ENCODE results near the gene FSHR.

The FSHR gene

DNA sequence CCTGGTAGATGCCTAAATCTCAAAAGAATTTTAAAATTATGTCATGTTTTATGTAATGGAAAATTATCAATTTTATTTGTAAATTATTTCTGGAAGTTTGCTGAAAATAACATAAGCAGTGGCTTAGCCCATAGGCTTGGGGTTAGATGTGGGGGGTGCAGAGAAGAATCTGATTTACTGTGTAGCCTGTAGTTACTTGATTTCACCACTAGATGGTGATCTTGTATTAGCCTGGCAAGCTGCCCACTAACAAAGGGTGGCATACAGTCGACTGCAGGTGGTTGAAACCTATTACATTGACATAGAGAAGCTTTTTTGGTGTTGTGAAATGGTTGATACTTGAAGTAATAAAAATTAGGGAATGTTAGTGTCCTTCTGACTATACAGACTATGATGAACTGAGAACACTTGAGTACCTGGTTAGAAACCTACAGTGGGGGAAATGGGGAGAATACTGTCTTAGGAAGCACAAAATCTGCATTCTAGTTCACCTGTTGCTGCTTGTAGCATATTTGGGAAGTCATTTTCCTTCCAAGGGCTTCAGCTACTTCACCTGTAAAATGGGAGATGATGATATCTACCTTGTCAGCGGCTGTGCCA, 207.8 kb downstream of the FSHR start:
- Histone ChIP-seq H3K4me1 (ENCODE audit: low read length) (peaks cover 8% of the 10 kb centered on the region), H3K79me2 (ENCODE audit: low read length) (no peaks in the 10 kb centered on the region), H3K36me3 (replicated peaks; ENCODE audit: insufficient read depth, low read length) (no peaks in the 10 kb centered on the region), H3K9ac (ENCODE audit: low read length) (no peak overlapping the region), H3F3A (ENCODE audit: insufficient read depth, low read length) (no peaks in the 10 kb centered on the region), H3K9me2 (replicated peaks; ENCODE audit: insufficient read depth, low read length) (no peaks in the 10 kb centered on the region), H3K4me3 (ENCODE audit: low read length) (no peak overlapping the region), H4K20me1 (ENCODE audit: insufficient read depth, low read length) (no peaks in the 10 kb centered on the region), H3K9me3 (replicated peaks; ENCODE audit: insufficient read depth, low read length) (no peaks in the 10 kb centered on the region), H3K4me2 (ENCODE audit: low read depth, low read length) (no peak overlapping the region), H3K27me3 (replicated peaks; ENCODE audit: insufficient read depth, low read length) (no peaks in the 10 kb centered on the region), H2AFZ (ENCODE audit: low read length) (no peak overlapping the region), H3K27ac (ENCODE audit: low read length) (no peak overlapping the region)
- TF ChIP-seq EZH2 (optimal IDR thresholded peaks at IDR 0.05; ENCODE audit: low read depth, low read length) = no peak
- TF ChIP-seq CTCF (IDR thresholded peaks at IDR 0.05; ENCODE audit: low read length) = peak; percentile 96
- no peak for TF ChIP-seq EZH2phosphoT487 (IDR thresholded peaks at IDR 0.05; ENCODE audit: low read length)
- peak; percentile 72 for DNase-seq

DNA sequence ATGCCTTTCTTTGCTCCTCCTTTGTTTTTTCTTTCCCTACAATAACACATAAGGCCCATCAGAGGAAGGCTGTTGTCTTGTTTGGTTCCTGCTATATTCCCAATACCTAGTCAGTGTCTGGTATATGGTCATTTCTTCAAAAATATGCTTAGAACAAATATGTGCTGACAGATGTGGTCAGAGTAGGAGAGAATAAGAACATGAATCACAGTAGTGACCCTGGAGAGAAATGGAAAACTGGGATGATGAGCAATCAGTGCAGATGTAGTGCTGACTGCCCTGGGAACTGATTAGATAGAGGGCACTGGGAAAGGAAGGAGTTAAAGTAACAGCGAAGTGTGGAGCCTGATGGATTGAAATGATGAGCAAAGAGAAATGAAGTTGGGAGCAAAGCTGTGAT, 209.4 kb downstream of the FSHR start:
- no peak for DNase-seq
- H3K9me3 ChIP-seq (replicated peaks; ENCODE audit: insufficient read depth, low read length) = no peaks in the 10 kb centered on the region
- no peak for TF ChIP-seq CTCF (IDR thresholded peaks at IDR 0.05; ENCODE audit: low read length)
- no peak for TF ChIP-seq EZH2phosphoT487 (IDR thresholded peaks at IDR 0.05; ENCODE audit: low read length)
- TF ChIP-seq EZH2 (optimal IDR thresholded peaks at IDR 0.05; ENCODE audit: low read depth, low read length) = no peak
- no peaks in the 10 kb centered on the region for H3K79me2 ChIP-seq (ENCODE audit: low read length)
- H3K4me3 ChIP-seq (ENCODE audit: low read length) = no peak overlapping the region
- H3K27ac ChIP-seq (ENCODE audit: low read length) = no peak overlapping the region
- H3K27me3 ChIP-seq (replicated peaks; ENCODE audit: insufficient read depth, low read length) = no peaks in the 10 kb centered on the region
- peaks cover 9% of the 10 kb centered on the region for H3K4me1 ChIP-seq (ENCODE audit: low read length)
- H4K20me1 ChIP-seq (ENCODE audit: insufficient read depth, low read length) = no peaks in the 10 kb centered on the region
- no peaks in the 10 kb centered on the region for H3K9me2 ChIP-seq (replicated peaks; ENCODE audit: insufficient read depth, low read length)
- H3K4me2 ChIP-seq (ENCODE audit: low read depth, low read length) = no peak overlapping the region
- no peak overlapping the region for H2AFZ ChIP-seq (ENCODE audit: low read length)
- no peaks in the 10 kb centered on the region for H3F3A ChIP-seq (ENCODE audit: insufficient read depth, low read length)
- H3K36me3 ChIP-seq (replicated peaks; ENCODE audit: insufficient read depth, low read length) = no peaks in the 10 kb centered on the region
- no peak overlapping the region for H3K9ac ChIP-seq (ENCODE audit: low read length)

GRCh38 chr2:48943436-48943835, 210.9 kb downstream of the FSHR start:
- Histone ChIP-seq H3F3A (ENCODE audit: insufficient read depth, low read length) (no peaks in the 10 kb centered on the region), H3K36me3 (replicated peaks; ENCODE audit: insufficient read depth, low read length) (no peaks in the 10 kb centered on the region), H3K4me2 (ENCODE audit: low read depth, low read length) (no peak overlapping the region), H3K4me1 (ENCODE audit: low read length) (peaks cover 9% of the 10 kb centered on the region), H3K9me2 (replicated peaks; ENCODE audit: insufficient read depth, low read length) (no peaks in the 10 kb centered on the region), H4K20me1 (ENCODE audit: insufficient read depth, low read length) (no peaks in the 10 kb centered on the region), H3K79me2 (ENCODE audit: low read length) (no peaks in the 10 kb centered on the region), H3K9ac (ENCODE audit: low read length) (no peak overlapping the region), H3K9me3 (replicated peaks; ENCODE audit: insufficient read depth, low read length) (no peaks in the 10 kb centered on the region), H3K27ac (ENCODE audit: low read length) (no peak overlapping the region), H3K4me3 (ENCODE audit: low read length) (no peak overlapping the region), H2AFZ (ENCODE audit: low read length) (no peak overlapping the region), H3K27me3 (replicated peaks; ENCODE audit: insufficient read depth, low read length) (no peaks in the 10 kb centered on the region)
- no peak for DNase-seq
- TF ChIP-seq CTCF (IDR thresholded peaks at IDR 0.05; ENCODE audit: low read length) (no peak), EZH2 (optimal IDR thresholded peaks at IDR 0.05; ENCODE audit: low read depth, low read length) (no peak), EZH2phosphoT487 (IDR thresholded peaks at IDR 0.05; ENCODE audit: low read length) (no peak)

All from MM.1S (cell line).